Left renal cortex interstitium (tissue), 4 donors: ENCODE results near the gene C19orf53. TPM values are rescaled to one million over a fixed set of nuclear protein-coding genes. Genes with fewer than 3 reads are reported as not detected.
"Not testable (repeated sequence)": the region's sequence is repeated elsewhere in the genome, so short reads cannot be mapped to it uniquely, and the experiment has no call there.

Source experiments
- DNase-seq, 4 donors: peaks; one replicate each; pipeline ENCODE4 v3.0.0-alpha.2; 2013; ENCODE audit warnings: low read depth in 4 of 4, low spot score in 2 of 4, missing footprints in 1 of 4
- polyA plus RNA-seq, 4 donors: library from polyadenylated mRNA; unstranded; fragments of 120-200 nt; gene quantifications; one replicate each; pipeline ENCODE4 v1.2.1, GENCODE V29; 2013; ENCODE audit not compliant: insufficient read length in 4 of 4

Gene C19orf53
- polyA plus RNA-seq, 4 donors, result 97.5 to 149 (median 126) TPM

- no peak for DNase-seq
These were observed 11.5 kb upstream of the C19orf53 start for GRCh38 chr19:13762635-13763235.

GRCh38 chr19:13763265-13763664, 11.0 kb upstream of the C19orf53 start:
- no peak for DNase-seq

- peak in 1 of 4 donors; percentile 37 for DNase-seq
These were observed 10.0 kb upstream of the C19orf53 start, which contains the start of gene MRI1 for GRCh38 chr19:13764101-13764807. TSS of gene MRI1 (plus strand) at chr19:13764522. CDS start at chr19:13764589, 67 bp downstream.

DNA sequence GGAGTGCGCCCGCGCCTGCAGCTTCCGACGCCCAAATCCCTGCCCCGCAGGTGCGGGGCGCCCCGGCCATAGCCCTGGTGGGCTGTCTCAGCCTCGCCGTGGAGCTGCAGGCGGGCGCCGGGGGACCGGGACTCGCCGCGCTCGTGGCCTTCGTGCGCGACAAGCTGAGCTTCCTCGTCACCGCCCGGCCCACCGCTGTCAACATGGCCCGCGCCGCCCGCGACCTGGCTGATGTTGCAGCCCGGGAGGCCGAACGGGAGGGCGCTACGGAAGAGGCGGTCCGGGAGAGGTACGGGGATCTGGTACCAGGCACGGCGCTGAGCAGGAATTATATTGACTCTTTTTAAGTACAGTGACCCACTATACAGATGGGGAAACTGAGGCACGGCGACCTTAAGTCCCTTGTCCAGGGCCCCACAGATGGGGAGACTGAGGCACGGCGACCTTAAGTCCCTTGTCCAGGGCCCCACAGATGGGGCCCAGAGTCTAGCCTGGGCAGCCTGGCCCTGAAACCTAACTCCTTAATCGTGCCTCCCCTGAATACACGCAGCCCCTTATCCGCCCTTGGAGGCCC, 9.3 kb upstream of the C19orf53 start:
- DNase-seq, result no peak

GRCh38 chr19:13765395-13766094, 8.7 kb upstream of the C19orf53 start:
- DNase-seq, result no peak

DNA sequence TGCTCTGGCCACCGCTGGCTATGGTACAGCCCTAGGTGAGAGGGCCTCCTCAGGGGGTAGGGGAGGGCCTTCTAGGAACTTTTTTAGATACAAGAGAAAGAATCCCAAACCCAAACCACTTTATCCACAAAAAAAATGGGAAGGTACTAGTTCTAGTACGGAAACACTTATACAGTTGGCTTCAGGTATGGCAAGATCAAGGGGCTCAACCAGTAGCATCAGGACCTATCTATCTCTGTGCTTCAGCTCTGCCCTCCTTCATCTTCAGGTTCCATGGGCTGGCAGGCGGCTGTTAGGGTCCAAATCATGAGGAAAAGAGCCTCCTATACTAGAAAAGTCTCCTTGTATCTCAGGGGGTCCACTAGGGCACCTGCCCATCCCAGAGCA, 8.2 kb upstream of the C19orf53 start:
- DNase-seq, result no peak

DNA sequence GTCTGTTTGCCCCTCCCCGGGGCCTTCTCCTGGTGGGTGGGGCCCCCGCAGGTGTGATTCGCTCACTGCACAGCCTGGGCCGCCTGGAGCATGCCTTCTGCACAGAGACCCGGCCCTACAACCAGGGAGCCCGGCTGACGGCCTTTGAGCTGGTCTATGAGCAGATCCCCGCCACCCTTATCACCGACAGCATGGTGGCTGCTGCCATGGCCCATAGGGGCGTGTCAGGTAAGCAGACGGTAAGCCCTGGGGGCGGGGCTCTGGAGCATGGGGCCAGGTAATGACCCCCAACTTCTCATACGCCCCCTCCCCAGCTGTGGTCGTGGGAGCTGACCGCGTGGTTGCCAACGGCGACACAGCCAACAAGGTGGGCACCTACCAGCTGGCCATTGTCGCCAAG, 5.7 kb upstream of the C19orf53 start:
- DNase-seq, result no peak

DNA sequence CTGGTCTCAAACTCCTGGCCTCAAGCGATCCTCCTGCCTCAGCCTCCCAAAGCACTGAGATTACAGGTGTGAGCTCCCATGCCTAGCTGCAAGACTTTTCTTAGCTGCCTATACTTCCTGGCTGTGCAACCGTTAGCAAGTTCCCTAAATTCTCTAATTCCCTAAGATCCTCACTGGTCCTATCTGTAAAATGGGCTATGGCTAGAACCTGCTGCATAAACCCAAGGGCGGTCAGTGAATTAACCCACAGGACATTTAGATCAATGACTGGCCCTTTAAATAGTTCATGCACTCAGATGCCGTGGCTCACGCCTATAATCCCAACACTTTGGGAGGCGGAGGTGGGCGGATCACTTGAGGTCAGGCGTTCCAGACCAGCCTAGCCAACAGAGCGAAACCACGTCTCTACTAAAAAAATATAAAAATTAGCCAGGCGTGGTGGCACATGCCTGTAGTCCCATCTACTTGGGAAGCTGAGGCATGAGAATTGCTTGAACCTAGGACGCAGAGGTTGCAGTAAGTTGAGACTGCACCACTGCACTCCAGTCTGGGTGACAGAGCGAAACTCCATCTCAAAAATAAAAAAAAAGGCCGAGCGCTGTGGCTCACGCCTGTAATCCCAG, 4.1 kb upstream of the C19orf53 start:
- no peak for DNase-seq

GRCh38 chr19:13778398-13778797, 4.1 kb downstream of the C19orf53 start:
- DNase-seq, result no peak

- no peak for DNase-seq
These were observed 4.6 kb downstream of the C19orf53 start for GRCh38 chr19:13778847-13779246.

GRCh38 chr19:13779794-13780193, 5.5 kb downstream of the C19orf53 start:
- not testable (repeated sequence) for DNase-seq

GRCh38 chr19:13781547-13781946, 7.3 kb downstream of the C19orf53 start:
- DNase-seq, result no peak

- DNase-seq, result no peak
These were observed 8.3 kb downstream of the C19orf53 start for GRCh38 chr19:13782537-13782936.

DNA sequence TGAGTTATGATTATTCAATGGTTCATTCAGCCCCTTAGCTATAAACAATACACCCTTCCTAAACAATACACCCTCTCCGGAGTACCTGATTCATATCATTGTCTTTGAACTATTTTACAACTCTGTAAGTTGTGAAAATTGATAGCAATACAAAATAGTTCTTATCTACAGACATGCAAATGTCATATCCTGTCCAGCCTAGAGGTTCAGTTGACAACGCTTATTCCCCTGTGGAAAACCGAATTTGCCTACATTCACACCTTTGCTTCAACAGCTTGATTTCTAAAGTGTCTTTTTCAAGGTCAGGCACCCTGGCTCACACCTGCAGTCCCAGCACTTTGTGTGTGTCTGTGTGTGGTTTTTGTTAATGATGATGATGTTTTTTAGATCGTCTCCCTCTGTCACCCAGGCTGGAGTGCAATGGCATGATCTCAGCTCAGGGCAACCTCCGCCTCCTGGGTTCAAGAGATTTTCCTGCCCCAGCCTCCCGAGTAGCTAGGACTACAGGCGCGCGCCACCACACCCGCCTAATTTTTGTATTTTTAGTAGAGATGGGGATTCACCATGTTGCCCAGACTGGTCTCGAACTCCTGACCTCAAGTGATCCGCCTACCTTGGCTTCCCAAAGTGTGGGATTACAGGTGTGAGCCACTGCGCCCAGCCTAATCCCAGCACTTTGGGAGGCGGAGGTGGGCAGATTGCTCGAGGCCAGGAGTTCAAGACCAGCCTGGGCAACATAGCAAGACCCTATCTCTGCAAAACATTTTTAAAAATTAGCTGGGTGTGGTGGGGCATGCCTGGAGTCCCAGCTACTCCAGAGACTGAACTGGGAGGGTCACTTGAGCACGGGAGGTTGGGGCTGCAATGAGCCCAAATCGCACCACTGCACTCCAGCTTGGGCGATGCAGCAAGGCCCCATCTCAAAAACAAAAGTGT, 9.6 kb downstream of the C19orf53 start:
- DNase-seq, result no peak

DNA sequence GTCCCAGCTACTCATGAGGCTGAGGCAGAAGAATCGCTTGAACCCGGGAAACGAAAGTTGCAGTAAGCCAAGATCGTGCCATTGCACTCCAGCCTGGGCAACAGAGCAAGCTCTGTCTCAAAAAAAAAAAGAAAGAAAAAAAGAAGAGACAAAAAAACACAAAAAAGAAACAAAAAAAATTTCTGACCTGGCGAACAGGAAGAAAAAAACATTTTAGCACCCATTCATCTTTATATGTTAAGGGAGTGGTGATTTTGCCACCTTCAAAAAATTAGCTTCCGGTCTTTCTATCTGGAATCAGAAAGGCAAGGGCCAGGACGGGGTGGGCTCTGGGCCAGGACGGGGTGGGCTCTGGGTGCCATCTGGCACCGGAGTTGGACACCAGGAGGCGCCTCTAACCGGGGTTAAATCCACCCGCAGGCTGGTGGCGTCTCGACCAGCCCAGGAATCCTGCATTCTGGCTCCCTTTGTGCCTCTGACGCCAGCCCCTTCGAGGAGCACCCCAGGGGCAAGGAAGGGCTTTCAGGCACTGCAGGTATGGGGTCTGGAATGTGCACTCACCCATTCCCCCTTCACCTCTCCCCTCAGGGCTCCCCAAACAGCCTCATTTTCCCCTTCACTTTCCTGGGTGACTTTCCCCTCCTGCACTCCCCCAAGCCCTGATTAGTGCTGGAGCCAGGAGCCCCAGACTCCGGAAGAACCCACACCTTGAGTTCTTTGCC, 10.6 kb downstream of the C19orf53 start:
- DNase-seq, result no peak

DNA sequence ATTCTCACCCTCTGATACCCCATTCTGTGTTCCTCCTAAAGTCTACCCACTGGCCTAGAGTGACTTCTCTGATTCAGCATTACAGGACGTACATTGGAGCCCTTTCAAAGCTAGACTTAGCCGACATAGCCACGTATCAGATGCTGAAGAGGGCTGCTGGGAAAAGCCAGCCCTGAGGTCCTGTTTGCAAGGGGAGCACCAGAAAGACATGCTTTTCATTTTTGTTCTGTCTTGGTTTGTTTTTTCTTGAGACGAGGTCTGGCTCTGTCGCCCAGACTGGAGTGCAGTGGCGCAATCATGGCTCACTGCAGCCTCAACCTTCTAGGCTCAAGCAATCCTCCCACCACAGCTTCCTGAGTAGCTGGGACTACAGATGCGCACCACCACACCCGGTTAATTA, 14.7 kb downstream of the C19orf53 start:
- DNase-seq, result no peak

DNA sequence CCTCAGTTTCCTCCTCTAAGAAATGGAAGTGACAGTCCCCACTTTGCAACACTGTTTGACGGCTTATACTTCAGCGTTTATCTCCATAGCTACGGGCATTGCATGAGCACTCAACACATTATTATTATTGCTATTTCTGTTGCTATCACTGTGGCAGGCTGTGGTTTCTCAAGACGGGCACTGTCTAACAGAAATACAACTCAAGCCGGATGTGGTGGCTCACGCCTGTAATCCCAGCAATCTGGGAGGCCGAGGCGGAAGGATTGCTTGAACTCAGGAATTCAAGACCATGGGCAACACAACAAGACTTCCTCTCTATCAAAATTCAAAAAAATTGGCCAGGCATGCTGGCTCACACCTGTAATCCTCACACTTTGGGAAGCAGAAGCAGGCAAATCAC, 16.1 kb downstream of the C19orf53 start:
- DNase-seq, result no peak

DNA sequence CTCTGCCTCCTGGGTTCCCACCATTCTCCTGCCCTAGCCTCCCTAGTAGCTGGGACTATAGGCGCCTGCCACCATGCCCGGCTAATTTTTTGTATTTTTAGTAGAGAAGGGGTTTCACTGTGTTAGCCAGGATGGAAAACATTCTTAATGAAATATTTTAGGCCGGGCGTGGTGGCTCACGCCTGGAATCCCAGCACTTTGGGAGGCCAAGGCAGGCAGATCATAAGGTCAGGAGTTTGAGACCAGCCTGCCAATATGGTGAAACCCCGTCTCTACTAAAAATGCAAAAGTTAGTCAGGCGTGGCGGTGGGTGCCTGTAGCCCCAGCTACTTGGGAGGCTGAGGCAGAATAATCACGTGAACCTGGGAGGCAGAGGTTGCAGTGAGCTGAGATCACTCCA, 19.1 kb downstream of the C19orf53 start:
- DNase-seq, result not testable (repeated sequence)

DNA sequence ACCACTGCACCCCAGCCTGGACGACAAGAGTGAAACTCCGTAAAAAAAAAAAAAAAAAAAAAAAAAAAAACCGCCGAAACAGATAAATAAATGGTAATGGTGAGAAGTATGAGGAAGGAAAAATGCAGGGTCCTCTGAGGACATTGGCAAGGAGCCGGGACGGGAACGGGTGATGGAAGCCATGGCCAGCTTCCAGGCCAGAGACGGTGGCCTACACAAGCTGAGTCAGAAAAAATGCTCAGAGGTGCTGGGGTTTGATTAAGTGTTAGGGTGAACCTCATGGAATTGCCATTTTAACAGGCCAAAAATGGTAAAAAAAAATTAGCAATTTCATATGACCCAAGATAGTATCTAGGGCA, 20.1 kb downstream of the C19orf53 start:
- peak in 2 of 4 donors; percentile 42 to 56 for DNase-seq
